Endothelial cell of umbilical vein (primary cell): ENCODE measurements around the gene CBX3. TPM values are rescaled to one million over a fixed set of nuclear protein-coding genes. Genes with fewer than 3 reads are reported as not detected.

Source experiments
- BruUV-seq: library from RNA; stranded (reverse); fragments of 400-500 nt; replicated peaks from 2 replicates; lab custom pipeline; 2021; lab: Mats Ljungman, UMichigan
- CTCF ChIA-PET: fragments of 300-600, 350-600 bp; sonication (Branson Sonifier 250); formaldehyde crosslinking; loops from one replicate; lab custom pipeline; 2021; ENCODE audit warnings: antibody characterized with exemption, inconsistent platforms; lab: Charles Lee
- POLR2A ChIA-PET: fragments of 300-600, 350-600 bp; sonication (Branson Sonifier 250); formaldehyde crosslinking; loops from one replicate; lab custom pipeline; 2021; ENCODE audit warnings: antibody characterized with exemption, inconsistent platforms; lab: Charles Lee
- DNase-seq: peaks from one replicate; pipeline ENCODE4 v3.0.0-alpha.2; 2011; ENCODE audit warnings: low read depth, low spot score
- FAIRE-seq: peaks from 2 replicates; lab custom pipeline; 2011; peaks lifted over from hg19 to GRCh38; lab: Jason Lieb, UNC
- H2AFZ ChIP-seq: 2 replicates; pipeline ENCODE4 v1.6.0; 2012; ENCODE audit warnings: low read depth, low read length, control low read depth, inconsistent platforms
- H3K27ac ChIP-seq: 2 replicates; pipeline ENCODE4 v1.5.1; 2011; ENCODE audit warnings: low read depth, mild to moderate bottlenecking, control low read depth, low read length, moderate library complexity; ENCODE audit not compliant: insufficient read depth
- H3K27me3 ChIP-seq, 2 experiments: 2 replicates each; pipeline versions ENCODE4 v1.6.0 to v1.6.1; 2011; ENCODE audit warnings: low read length in 2 of 2, mixed read lengths in 1 of 2; ENCODE audit not compliant: control insufficient read depth in 2 of 2, insufficient read depth in 2 of 2
- H3K36me3 ChIP-seq, 2 experiments: 2 replicates in 1 of 2; 3 replicates in 1 of 2; pipeline ENCODE4 v1.5.1; 2011; ENCODE audit warnings: low read length in 2 of 2, mild to moderate bottlenecking in 1 of 2, moderate library complexity in 1 of 2; ENCODE audit not compliant: control insufficient read depth in 2 of 2, insufficient read depth in 2 of 2; ENCODE audit errors: extremely low read depth in 1 of 2
- H3K4me1 ChIP-seq: 3 replicates; pipeline ENCODE4 v1.5.1; 2011; ENCODE audit warnings: mild to moderate bottlenecking, low read length; ENCODE audit not compliant: control insufficient read depth, insufficient read depth; ENCODE audit errors: extremely low read depth
- H3K4me2 ChIP-seq: 2 replicates; pipeline ENCODE4 v1.6.1; 2011; ENCODE audit warnings: low read length, control low read depth, mixed read lengths; ENCODE audit not compliant: insufficient read depth
- H3K4me3 ChIP-seq, 3 experiments: fragments of 200-600 bp in 1 of 3; sonication (generic), shearing (Covaris generic) in 1 of 3; replicated peaks in 1 of 3; 2 replicates each; pipeline ENCODE4 v1.5.1; 2011 to 2016; ENCODE audit warnings: control low read depth in 3 of 3, low read length in 3 of 3, mild to moderate bottlenecking in 2 of 3, inconsistent platforms in 1 of 3, low read depth in 1 of 3, moderate library complexity in 1 of 3; ENCODE audit not compliant: insufficient read depth in 1 of 3
- H3K79me2 ChIP-seq: 2 replicates; pipeline ENCODE4 v1.6.0; 2012; ENCODE audit warnings: low read length, inconsistent platforms; ENCODE audit not compliant: control insufficient read depth, insufficient read depth
- H3K9ac ChIP-seq: replicated peaks from 2 replicates; pipeline ENCODE3; 2011; ENCODE audit warnings: low read length, control low read depth; ENCODE audit not compliant: insufficient read depth; ENCODE audit errors: extremely low read depth
- H3K9me1 ChIP-seq: replicated peaks from 3 replicates; pipeline ENCODE4 v1.6.0; 2011; ENCODE audit warnings: mild to moderate bottlenecking, low read length; ENCODE audit not compliant: control insufficient read depth, insufficient read depth; ENCODE audit errors: extremely low read depth
- H3K9me3 ChIP-seq: replicated peaks from 2 replicates; pipeline ENCODE4 v1.5.1; 2012; ENCODE audit warnings: low read length, inconsistent platforms; ENCODE audit not compliant: control insufficient read depth, insufficient read depth
- H4K20me1 ChIP-seq: replicated peaks from 2 replicates; pipeline ENCODE3; 2011; ENCODE audit warnings: mild to moderate bottlenecking, low read length; ENCODE audit not compliant: control insufficient read depth, insufficient read depth; ENCODE audit errors: extremely low read depth
- CTCF ChIP-seq, 2 donors: IDR thresholded peaks; 1 replicate in 1 of 2; 2 replicates in 1 of 2; pipeline ENCODE4 v1.5.1; 2011; ENCODE audit warnings: low read length in 2 of 2, mild to moderate bottlenecking in 2 of 2, moderate library complexity in 2 of 2, control low read depth in 1 of 2, inconsistent platforms in 1 of 2, low read depth in 1 of 2; ENCODE audit not compliant: insufficient read depth in 1 of 2; ENCODE audit errors: extremely low read depth in 1 of 2
- EZH2 ChIP-seq: IDR thresholded peaks from 2 replicates; pipeline ENCODE4 v1.6.1; 2012; ENCODE audit warnings: borderline replicate concordance, low read depth, mild to moderate bottlenecking, moderate library complexity, low read length, inconsistent platforms; ENCODE audit not compliant: severe bottlenecking
- FOS ChIP-seq: IDR thresholded peaks from 2 replicates; pipeline ENCODE4 v1.6.1; 2011; ENCODE audit warnings: mild to moderate bottlenecking, low read length, moderate library complexity, borderline replicate concordance; ENCODE audit not compliant: insufficient read depth
- GATA2 ChIP-seq: IDR thresholded peaks from 2 replicates; pipeline ENCODE4 v1.7.0; 2011; ENCODE audit warnings: low read depth, mild to moderate bottlenecking, moderate library complexity, mixed read lengths, low read length; ENCODE audit not compliant: insufficient read length, insufficient read depth
- JUN ChIP-seq: IDR thresholded peaks from 2 replicates; pipeline ENCODE4 v1.6.1; 2011; ENCODE audit warnings: borderline replicate concordance, low read depth; ENCODE audit not compliant: insufficient read length, insufficient read depth
- MYC ChIP-seq: IDR thresholded peaks from one replicate; pipeline ENCODE4 v1.6.1; 2011; ENCODE audit warnings: mild to moderate bottlenecking, low read depth, low read length
- POLR2A ChIP-seq: IDR thresholded peaks from 2 replicates; pipeline ENCODE4 v1.6.1; 2012; ENCODE audit warnings: low read depth, mild to moderate bottlenecking, control low read depth, low read length
- POLR2AphosphoS5 ChIP-seq: IDR thresholded peaks from 2 replicates; pipeline ENCODE4 v1.6.1; 2012; ENCODE audit warnings: low read depth, mild to moderate bottlenecking, control low read depth, low read length, moderate library complexity; ENCODE audit not compliant: insufficient read depth
- dilution Hi-C: fragments of 300-500 bp; cut with MboI; formaldehyde crosslinking; loops from one replicate; pipeline ENCODE4 v1.15.0; 2019; ENCODE audit warnings: low sequenced_read_pairs; ENCODE audit not compliant: extremely low pct_ligation_motif_present
- intact Hi-C: fragments of 100-400 bp; cut with micrococcal nuclease; formaldehyde crosslinking; loops from one replicate; pipeline ENCODE4 v1.10.0; 2022
- polyA plus RNA-seq, 4 experiments: library from polyadenylated mRNA; depleted of rRNA in 3 of 4; stranded (reverse) in 3 of 4; unstranded in 1 of 4; fragments of >200 nt; gene quantifications; 2 replicates each; pipeline versions ENCODE4 v1.2.1 to v1.2.3, GENCODE V29; 2011 to 2012; ENCODE audit warnings: missing spikeins in 1 of 4
- total RNA-seq: library from RNA; stranded (reverse); gene quantifications from 2 replicates; pipeline ENCODE4 v1.2.3, GENCODE V29; 2021
- TF ChIP-seq, protein P1 (sequence below): IDR thresholded peaks from 2 replicates; pipeline ENCODE4 v1.6.1; 2011; ENCODE audit not compliant: insufficient read depth, insufficient read length

CBX3 gene
- total and polyA plus RNA-seq, 2 donors (not counting 3 experiments of a cell fraction or from before 2014, with no cell fraction given) = 47.5 to 200 TPM

- TF ChIP-seq FOS (no peak), JUN (no peak), CTCF (IDR thresholded peaks at IDR 0.05; ENCODE audit: extremely low read depth in 1 of 2, insufficient read depth in 1 of 2, low read depth in 1 of 2, low read length in 2 of 2) (no peak), GATA2 (no peak), MYC (no peak), EZH2 (no peak), POLR2A (no peak), POLR2AphosphoS5 (no peak)
- TF ChIP-seq, protein P1, sequence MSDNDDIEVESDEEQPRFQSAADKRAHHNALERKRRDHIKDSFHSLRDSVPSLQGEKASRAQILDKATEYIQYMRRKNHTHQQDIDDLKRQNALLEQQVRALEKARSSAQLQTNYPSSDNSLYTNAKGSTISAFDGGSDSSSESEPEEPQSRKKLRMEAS = no peak
- Histone ChIP-seq H3K36me3 (peaks cover 19 to 40% of the 10 kb centered on the region in 2 experiments), H4K20me1 (peaks cover 14% of the 10 kb centered on the region), H3K27ac (no peak overlapping the region), H3K27me3 (no peaks in the 10 kb centered on the region), H3K9ac (no peak overlapping the region), H3K9me3 (no peaks in the 10 kb centered on the region), H3K4me1 (peaks cover 33% of the 10 kb centered on the region), H3K79me2 (peaks cover 69% of the 10 kb centered on the region), H3K9me1 (peaks cover 4% of the 10 kb centered on the region), H3K4me3 (no peak overlapping the region), H2AFZ (no peak overlapping the region), H3K4me2 (no peak overlapping the region)
- dilution Hi-C loops = no loop called here
- ChIA-PET CTCF (interaction anchor here (0.7 kb wide), 1 partner anchor 181 kb away, joined by 3 read pairs; no protein-coding TSS in a partner anchor), POLR2A (interaction anchor here (0.7 kb wide), 1 partner anchor 26 kb away, joined by 3 read pairs; no protein-coding TSS in a partner anchor)
- DNase-seq (no peak), FAIRE-seq (no peak)
- no TSS peak for BruUV-seq
- intact Hi-C loops = loop anchor here (10.0 kb wide), 1 partner anchor 297 kb away; no protein-coding TSS in a partner anchor
Observed at GRCh38 chr7:26208040-26208439, 6.5 kb downstream of the CBX3 start.
